ENCODE measurements around the gene NOG. TPM values are rescaled to one million over a fixed set of nuclear protein-coding genes. Genes with fewer than 3 reads are reported as not detected.

The NOG gene
- polyA plus RNA-seq (2013, experiment 1 of 2; ENCODE audit: insufficient read length): 2.8 TPM
- 3.5 TPM for polyA plus RNA-seq (2013, experiment 2 of 2; ENCODE audit: insufficient read length)

- DNase-seq: peak; percentile 76
Observed at GRCh38 chr17:56593646-56594319, at the start of gene NOG. Gene NOG (plus strand): TSS chr17:56593699. CDS start chr17:56594224, 525 bp downstream.

- DNase-seq: no peak
Observed at GRCh38 chr17:56545106-56545505, 48.4 kb upstream of the NOG start.

- DNase-seq: no peak
Observed at GRCh38 chr17:56545930-56546329, 47.6 kb upstream of the NOG start.

- DNase-seq: no peak
Observed at GRCh38 chr17:56548661-56549060, 44.8 kb upstream of the NOG start.

GRCh38 chr17:56549501-56549900 is 44.0 kb upstream of the NOG start:
- DNase-seq: no peak

GRCh38 chr17:56557682-56558081 is 35.8 kb upstream of the NOG start:
- DNase-seq: no peak

- DNase-seq: no peak
Observed at GRCh38 chr17:56558088-56558487, 35.4 kb upstream of the NOG start.

- no peak for DNase-seq
Observed at GRCh38 chr17:56570199-56570598, 23.3 kb upstream of the NOG start.

GRCh38 chr17:56571456-56571855 is 22.0 kb upstream of the NOG start:
- no peak for DNase-seq

- no peak for DNase-seq
Observed at GRCh38 chr17:56577190-56577842, 16.2 kb upstream of the NOG start.

- no peak for DNase-seq
Observed at GRCh38 chr17:56577843-56578204, 15.7 kb upstream of the NOG start.

GRCh38 chr17:56581635-56582627 is 11.6 kb upstream of the NOG start:
- DNase-seq: no peak

GRCh38 chr17:56583772-56584171 is 9.7 kb upstream of the NOG start:
- DNase-seq: no peak

- no peak for DNase-seq
Observed at GRCh38 chr17:56587298-56587697, 6.2 kb upstream of the NOG start.

GRCh38 chr17:56592487-56593085 is 913 bp upstream of the NOG start:
- DNase-seq: peak; percentile 72

GRCh38 chr17:56593086-56593645 is 333 bp upstream of the NOG start:
- DNase-seq: peak; percentile 76

- peak; percentile 4 for DNase-seq
Observed at GRCh38 chr17:56594320-56595107, 1.0 kb downstream of the NOG start.

- DNase-seq: no peak
Observed at GRCh38 chr17:56595108-56595418, 1.6 kb downstream of the NOG start.

- DNase-seq: peak; percentile 20
Observed at GRCh38 chr17:56595831-56596690, 2.6 kb downstream of the NOG start.

- peak; percentile 3 for DNase-seq
Observed at GRCh38 chr17:56596691-56597494, 3.4 kb downstream of the NOG start.
